GM19452 (cell line): Measurements from ENCODE around the gene OR5AN1.
"Not testable (repeated sequence)": the region's sequence is repeated elsewhere in the genome, so short reads cannot be mapped to it uniquely, and the experiment has no call there.

Experiments
- ATAC-seq: cut with Tn5 transposase; IDR thresholded peaks from one replicate; pipeline ENCODE4 v1.9.1; 2021; ENCODE audit not compliant: unreplicated experiment

OR5AN1 gene, protein sequence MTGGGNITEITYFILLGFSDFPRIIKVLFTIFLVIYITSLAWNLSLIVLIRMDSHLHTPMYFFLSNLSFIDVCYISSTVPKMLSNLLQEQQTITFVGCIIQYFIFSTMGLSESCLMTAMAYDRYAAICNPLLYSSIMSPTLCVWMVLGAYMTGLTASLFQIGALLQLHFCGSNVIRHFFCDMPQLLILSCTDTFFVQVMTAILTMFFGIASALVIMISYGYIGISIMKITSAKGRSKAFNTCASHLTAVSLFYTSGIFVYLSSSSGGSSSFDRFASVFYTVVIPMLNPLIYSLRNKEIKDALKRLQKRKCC

DNA sequence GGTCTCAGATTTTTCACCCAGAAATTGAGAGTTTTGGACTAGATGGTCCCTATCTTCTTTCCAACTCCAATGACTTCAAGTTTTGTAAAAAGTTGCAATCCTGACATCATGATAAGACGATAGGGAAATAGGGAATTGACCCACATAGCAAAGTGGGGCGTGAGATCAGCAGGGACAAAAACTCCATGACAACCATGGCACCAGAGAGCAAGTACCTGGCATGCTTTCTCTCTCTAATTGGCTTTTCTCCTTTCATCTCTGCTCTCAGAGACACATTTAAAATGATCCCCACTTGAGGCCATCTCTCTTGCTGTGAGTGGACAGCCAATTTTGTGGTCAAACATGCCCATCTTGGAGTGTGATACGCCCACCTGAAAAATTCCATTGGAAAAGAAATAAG, at the start of gene OR5AN1:
Gene OR5AN1 (plus strand): TSS at position 301 of the 400 bp plus-strand sequence. CDS start 5,564 bp downstream, outside the sequence.
- no peak for ATAC-seq

DNA sequence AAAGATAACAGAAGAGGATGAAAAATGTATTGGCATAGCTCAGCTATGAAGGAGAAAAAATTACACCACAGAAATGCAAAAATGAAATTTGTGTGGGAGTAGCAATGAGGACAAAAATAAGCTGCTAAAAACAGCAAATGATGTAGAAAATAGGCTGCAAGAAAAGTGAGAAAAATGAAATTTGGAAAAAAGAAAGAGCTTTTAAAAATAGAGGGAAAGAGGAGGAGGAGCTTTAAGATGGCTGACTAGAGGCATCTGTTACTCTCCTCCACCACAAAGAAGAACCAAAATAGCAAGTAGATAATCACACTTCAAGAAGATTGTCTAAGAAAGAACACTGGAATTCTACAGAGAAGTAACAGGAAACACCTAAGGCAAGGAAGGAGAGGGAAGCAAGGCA, 23.7 kb upstream of the OR5AN1 start:
- no peak for ATAC-seq

DNA sequence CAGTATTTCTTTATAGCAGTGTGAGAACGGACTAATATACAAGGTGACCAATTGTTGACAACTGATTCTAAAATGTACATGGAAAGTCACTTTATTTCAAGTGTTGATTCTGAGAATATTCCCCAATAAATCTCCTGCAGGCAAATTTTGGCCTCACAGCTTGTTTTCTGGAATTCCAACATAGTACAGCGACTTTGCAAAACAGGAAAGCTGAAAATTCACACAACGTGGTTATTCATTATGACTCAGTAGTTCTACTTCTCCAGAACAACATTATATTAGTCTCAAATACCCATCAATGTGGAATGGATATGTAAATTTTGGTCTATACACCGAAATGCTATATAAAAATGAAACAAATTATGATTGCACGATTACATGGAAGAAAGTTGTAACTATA, 22.5 kb upstream of the OR5AN1 start:
- no peak for ATAC-seq

DNA sequence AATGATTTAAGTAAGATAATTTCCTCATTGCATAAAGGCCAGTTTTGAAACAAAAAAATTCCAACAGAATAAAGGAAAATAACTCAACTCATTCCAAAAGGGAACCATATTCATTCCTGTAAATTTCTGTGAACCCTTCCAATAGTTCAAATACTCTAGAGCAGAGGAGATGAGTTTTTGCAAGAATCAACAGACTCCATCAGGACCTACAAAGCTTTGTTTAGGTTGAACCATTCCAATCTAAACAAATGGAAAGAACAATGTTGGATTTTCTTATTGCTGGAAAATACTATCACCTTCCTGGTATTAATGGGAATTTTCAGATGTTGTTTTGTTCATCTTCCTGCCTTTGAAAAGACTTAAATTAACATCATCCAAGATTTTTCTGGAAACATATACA, 21.8 kb upstream of the OR5AN1 start:
- ATAC-seq = no peak

DNA sequence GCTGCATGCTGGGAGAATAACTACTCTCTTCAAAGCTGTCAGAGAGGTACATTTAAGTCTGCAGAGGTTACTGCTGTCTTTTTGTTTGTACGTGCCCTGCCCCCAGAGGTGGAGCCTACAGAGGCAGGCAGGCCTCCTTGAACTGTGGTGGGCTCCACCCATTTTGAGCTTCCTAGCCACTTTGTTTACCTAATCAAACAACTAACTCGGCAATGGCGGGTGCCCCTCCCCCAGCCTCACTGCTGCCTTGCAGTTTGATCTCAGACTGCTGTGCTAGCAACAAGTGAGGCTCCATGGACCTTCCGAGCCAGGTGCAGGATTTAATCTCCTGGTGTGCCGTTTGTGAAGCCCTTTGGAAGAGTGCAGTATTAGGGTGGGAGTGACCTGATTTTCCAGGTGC, 9.0 kb upstream of the OR5AN1 start:
- ATAC-seq = not testable (repeated sequence)

DNA sequence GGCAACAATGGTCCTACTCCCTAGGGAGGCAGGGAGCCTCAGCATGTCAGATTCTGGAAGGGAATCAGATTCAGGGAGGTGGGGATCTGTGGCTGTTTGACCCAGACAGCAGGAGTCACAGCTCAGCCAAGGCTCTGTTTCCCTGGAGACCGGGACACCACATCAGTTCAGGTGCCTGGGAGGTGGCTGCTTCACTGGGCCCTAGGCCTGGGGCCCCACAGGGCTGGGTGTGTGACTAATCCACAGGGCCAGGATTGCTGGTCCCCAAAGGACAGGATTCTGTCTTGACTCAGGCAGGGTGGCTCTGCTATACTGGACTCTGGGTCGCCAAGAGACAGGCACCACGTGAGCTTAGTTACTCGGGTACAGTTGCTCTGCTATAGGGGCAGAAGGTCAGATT, 3.5 kb upstream of the OR5AN1 start:
- no peak for ATAC-seq

DNA sequence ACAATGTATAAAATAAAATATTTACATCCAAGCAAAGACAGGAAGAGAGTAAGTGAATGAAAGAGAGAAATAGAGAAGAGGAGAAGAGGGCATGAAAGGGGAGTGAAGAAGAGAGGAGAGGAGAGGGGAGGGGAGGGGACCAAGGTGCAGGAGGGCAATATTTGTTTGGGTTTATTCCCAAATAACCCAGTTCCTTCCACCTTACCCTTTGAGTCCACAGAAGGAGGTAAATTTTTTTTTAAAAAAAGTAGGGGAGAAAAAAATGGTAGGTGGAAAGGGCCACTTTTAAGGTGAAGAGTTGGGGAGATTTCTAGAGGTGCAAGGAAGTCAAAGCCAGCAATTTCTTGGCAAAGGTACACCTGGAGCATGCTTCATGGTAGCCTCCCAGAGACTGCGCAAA, 2.1 kb upstream of the OR5AN1 start:
- ATAC-seq = no peak

DNA sequence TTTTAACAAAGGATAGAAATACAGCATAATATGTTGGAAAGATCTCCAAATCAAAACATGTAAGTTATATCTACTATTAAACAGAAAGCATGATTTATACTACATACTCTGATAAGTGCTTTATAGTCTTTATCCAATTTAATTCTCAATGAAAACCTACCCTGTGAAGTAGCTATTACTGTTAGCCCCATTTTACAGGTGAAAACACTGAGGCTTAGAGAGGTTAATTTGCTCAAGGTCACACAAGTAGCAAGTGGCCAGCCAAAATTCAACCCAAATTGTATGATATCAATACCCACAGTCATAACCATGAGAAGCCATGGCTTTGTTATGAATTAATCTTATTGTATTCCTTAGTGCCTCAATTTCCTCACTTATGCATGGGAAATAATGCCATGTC, 675 bp upstream of the OR5AN1 start:
- no peak for ATAC-seq

DNA sequence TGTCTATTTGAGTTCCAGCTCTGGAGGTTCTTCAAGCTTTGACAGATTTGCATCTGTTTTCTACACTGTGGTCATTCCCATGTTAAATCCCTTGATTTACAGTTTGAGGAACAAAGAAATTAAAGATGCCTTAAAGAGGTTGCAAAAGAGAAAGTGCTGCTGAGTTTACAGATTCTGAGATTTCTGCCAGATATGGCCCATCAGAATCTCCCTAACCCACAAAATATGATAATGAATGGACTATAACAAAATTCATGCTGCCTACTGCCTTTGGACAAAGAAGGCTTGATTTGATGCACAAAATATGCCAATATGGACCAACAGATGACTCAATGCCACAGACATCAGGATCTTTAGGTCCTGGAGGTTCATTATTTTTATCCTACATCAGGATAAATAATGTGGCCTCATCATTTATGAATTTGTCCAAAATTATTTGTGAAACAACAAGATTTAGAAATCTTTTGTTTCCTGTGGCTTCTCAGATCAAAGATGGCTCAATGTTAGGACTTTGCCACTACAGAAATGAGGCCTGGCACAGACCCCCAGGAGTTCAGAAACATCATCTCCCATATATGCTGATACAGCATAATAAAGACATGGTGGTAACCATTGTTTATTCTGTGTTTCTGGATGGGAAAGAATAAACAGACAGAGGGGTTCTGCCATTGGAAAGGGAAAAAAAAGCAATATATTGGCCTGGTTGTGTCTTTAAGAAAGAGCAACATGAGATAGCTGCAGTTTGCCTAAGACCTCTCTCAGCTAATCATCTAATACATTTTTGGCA, 6.7 kb downstream of the OR5AN1 start:
- no peak for ATAC-seq

DNA sequence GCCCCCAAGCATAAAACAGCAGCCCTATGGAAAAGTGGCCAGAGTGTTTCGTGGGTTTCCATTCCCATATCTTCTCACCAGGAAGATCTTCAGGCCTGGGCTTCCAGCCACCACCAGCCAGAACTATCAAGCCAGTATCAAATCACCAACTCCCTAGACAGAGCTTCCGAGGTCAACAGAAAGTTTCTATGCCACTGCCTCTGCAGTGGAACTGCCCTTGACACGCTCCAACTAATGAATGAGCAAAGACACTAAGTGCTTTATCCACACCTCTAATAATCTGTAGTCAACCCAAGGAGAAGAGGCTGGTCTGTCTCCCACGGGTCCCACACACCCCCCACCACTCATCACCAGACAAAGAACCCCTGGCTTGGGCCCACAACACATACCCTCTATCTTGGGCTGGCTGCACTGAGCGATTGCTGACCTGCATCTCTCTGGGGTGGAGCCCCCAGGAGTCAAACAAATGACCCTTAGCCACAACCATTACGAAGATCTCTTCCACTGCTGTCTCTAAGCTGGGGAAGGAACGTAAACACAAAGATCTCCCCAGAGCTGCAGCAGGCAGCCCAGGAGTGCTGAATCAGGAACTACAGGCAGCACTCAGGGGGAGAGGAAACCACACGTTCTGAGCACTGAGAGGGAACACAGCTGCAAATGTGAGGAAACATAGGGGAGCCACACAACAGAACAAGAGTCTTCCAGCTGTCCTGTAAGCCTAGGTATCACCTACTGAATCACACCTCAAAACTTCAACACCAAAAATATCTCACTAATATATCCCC, 9.7 kb downstream of the OR5AN1 start:
- no peak for ATAC-seq

DNA sequence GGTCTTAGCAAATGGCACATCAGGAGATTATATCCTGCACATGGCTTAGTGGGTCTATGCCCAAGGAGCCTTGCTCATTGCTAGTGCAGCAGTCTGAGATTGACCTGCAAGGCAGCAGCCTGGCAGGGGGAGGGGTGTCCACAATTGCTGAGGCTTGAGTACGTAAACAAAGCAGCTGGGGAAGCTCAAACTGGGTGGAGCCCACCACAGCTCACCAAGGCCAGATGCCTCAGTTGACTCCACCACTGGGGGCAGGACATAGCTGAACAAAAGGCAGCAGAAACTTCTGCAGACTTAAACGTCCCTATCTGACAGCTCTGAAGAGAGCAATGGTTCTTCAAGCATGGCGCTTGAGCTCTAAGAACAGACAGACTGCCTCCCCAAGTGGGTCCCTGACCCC, 13.6 kb downstream of the OR5AN1 start:
- not testable (repeated sequence) for ATAC-seq

DNA sequence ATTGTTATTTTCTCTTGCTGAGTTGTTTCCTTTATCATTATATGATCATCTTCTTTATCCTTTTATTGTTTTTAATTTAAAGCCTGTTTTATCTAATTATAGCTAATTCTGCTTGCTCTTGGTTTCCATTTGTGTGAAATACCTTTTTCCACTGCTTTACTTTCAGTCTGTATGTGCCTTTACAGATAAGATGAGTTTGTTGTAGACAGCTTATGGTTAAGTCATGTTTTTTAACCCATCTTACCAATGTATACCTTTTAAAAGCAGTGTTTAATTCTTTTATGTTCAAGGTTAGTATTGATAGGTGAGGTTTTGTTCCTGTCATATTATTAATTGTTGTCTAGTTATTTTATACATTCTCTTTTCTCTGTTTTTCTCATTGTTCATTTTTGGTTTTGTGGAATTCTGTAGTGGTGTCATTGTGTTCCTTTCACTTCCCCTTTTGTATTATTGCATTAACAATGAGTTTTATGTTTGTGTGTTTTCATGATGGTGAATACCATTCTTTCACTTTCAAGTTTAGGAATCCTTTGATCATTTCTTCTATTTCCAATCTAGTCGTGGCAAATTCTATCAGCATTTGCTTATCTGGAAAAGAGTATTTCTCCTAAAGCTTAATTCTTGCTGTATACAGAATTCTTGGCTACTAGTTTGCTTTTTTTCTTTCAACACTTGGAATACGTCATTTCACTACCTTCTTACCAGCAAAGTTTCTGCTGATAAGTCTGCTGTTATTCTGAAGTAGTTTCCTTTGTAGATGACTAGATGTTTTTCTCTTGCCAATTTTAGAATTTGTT, 21.8 kb downstream of the OR5AN1 start:
- ATAC-seq = peak; percentile 97

DNA sequence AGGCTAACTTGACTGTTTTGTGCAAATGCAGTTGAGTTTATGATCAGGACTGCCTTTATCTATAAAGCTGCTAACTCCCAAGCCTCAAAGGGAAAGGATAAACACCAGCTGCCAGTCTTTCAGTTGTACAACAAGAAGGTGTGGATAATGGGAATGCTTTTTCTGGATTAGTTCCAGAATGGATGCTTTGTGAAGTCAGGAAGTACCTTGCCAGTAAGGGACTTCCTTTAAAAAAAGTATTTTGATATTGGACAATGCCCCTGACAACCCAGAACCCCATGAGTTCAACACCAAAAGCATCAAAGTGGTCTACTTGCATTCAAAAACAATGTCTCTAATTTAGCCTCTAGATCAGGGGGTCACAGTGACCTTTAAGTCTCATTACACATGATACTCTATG, 35.5 kb downstream of the OR5AN1 start:
- ATAC-seq = no peak

DNA sequence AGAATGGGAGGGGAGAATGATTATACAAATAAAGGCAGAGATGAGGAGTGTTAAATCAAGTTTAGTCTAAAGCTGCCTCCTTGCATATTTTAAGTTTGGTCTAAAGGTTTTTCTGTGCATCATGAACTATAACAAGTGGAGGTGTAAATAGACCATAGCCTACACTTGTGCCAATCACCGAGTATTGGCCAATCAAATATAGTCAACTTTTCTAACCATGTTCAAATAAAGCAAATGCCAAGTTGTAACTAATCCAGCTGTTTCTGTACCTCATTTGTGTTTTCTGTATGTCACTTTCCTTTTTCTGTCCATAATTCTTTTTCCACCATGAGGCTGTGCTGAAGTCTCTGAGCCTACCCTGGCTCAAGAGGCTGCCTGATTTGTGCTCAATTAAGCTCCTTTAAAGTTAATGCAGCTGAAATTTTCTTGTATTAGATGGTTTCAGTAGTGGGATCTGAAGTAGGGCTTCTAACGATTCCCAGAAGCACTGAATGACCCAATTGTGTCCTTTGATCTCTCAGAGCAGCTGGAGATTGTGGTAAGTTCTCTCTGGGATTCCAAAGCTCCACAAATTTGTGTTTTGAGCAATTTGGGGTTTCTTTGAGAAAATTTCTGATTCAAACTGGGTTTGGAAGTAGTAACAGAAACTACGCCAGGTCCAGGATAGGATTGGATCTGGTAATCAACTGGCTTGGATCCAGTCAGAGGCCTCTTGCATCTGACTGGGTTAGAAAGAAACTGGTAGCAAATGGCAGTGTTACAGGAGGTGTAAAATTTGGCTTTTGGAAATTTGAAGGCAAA, 42.0 kb downstream of the OR5AN1 start:
- no peak for ATAC-seq

DNA sequence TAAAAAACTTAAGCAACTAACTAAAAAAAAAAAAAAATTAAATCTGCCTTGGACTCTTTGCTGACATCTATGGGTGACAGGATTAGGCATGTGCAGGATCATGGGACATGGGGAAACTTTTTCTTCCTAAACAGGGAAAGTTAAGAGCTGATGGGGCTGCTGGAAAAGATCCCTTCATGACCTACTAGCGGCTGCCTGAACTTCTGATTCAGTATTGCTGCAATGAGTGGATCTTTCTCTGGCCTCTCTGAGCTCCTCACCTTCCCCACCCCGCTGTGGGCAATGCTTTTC, 42.5 kb downstream of the OR5AN1 start:
- no peak for ATAC-seq

DNA sequence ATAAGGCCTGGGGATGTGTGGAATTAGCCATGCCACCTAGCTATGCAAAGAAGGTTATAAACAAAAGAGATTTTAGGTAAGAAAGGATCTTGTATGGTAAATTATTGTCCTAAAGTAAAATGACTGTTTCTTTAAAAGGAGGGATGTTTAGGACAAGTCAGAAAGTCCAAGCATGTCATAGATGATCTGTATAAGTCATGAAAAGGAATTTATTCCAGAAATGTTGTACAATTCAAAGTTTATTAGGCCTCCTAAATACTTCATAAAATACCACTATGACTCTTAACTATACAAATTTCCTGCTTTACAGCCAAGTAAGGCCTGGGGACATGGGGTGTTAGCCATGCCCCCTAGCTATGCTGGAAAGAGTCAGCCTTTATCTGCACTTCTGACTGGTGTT, 44.9 kb downstream of the OR5AN1 start:
- ATAC-seq = no peak

DNA sequence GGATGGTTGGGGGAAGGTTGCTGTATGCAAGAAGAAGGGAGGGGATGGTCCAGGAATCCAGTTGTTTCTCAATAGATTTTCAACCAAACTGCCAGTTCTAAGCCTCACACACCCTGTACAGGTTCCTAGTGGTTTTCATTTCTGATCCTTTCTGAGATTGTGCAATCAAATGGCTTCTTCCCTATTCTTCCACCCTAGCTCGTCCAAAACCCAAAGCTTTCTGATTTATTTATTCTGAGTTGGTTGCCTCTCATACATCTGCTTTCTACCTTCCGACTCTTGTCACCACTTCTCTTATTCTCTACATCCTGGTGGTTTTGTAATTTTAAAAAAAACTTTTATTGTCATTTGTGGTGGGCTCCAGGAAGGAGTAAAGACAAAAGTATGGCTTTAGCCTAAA, 55.0 kb downstream of the OR5AN1 start:
- ATAC-seq = no peak

DNA sequence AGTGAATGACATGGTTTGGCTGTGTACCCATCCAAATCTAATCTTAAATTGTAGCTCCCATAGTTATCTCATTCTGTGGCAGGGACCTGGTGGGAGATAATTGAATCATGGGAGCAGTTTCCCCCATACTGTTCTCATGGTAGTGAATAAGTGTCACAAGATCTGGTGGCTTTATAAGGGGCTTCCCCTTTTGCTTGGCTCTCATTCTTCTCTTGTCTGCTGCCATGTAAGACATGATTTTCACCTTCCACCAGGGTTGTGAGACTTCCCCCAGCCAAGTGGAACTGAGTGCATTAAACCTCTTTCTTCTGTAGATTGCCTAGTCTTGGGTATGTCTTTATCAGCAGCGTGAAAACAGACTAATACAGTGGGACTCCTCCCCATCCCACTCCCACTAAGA, 56.4 kb downstream of the OR5AN1 start:
- ATAC-seq = no peak

DNA sequence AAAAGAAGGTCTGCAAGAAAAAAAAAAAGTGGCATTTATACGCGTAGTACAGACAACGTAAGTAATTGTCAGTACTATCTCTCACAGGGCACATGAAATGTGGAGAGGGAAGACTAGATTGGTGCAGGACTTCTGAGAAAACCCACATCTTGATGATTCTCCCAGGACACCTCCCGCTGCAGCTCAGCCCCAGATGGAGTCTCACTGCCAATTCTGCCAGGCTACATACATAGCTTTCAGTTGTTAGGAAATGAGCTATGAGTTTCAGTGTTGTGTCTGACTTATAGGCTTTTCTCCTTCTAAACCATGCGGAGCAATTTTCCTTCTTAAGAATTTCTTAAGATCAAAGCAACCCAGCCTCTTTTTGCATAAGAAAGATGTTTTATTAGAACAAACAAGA, 57.9 kb downstream of the OR5AN1 start:
- ATAC-seq = no peak

DNA sequence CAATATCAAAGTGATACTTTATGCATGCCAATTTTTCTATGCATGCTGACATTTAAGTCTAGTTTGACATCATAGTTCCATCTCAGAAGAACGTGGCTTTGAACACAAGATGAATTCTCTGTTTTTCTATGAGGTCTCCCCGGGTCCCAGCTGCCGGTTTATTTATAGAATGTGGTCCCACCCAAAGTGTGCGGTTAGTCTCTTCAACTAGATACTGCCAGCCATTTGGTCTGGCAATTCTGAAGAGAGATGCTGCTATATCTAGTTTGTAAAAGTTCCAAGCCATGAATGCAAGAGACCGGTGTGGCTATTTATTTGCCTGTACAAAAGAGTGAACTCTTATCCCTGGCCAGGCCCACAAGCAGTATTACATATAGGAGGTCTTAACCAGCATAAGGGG, 58.3 kb downstream of the OR5AN1 start:
- no peak for ATAC-seq
